Right hindlimb (tissue), 1 donor: ENCODE results near the gene HMOX1.

Source experiments
- DNase-seq: peaks from one replicate; pipeline ENCODE4 v3.0.0-alpha.2; 2018

The HMOX1 gene

GRCh38 chr22:35380537-35381423 lies at the start of gene HMOX1:
TSS of gene HMOX1 (plus strand) at chr22:35381096. CDS start at chr22:35381174, 78 bp downstream.
- peak; percentile 91 for DNase-seq

GRCh38 chr22:35332278-35332677 lies 48.6 kb upstream of the HMOX1 start:
- DNase-seq = no peak

GRCh38 chr22:35333220-35333619 lies 47.7 kb upstream of the HMOX1 start:
- DNase-seq = no peak

- no peak for DNase-seq
These were observed 46.9 kb upstream of the HMOX1 start for GRCh38 chr22:35334004-35334403.

- DNase-seq = no peak
These were observed 45.4 kb upstream of the HMOX1 start for GRCh38 chr22:35335468-35335867.

- DNase-seq = no peak
These were observed 44.7 kb upstream of the HMOX1 start for GRCh38 chr22:35335936-35336781.

GRCh38 chr22:35337932-35338331 lies 43.0 kb upstream of the HMOX1 start:
- DNase-seq = no peak

- no peak for DNase-seq
These were observed 39.6 kb upstream of the HMOX1 start for GRCh38 chr22:35341090-35341874.

GRCh38 chr22:35342390-35342789 lies 38.5 kb upstream of the HMOX1 start:
- no peak for DNase-seq

GRCh38 chr22:35343664-35344550 lies 37.0 kb upstream of the HMOX1 start:
- DNase-seq = no peak

GRCh38 chr22:35344956-35345690 lies 35.8 kb upstream of the HMOX1 start:
- DNase-seq = no peak

- DNase-seq = no peak
These were observed 34.9 kb upstream of the HMOX1 start for GRCh38 chr22:35345808-35346505.

GRCh38 chr22:35346596-35347220 lies 34.2 kb upstream of the HMOX1 start:
- no peak for DNase-seq

GRCh38 chr22:35347462-35347861 lies 33.4 kb upstream of the HMOX1 start:
- DNase-seq = no peak

GRCh38 chr22:35348026-35348590 lies 32.8 kb upstream of the HMOX1 start:
- no peak for DNase-seq

- DNase-seq = no peak
These were observed 32.2 kb upstream of the HMOX1 start for GRCh38 chr22:35348703-35349102.

- no peak for DNase-seq
These were observed 31.6 kb upstream of the HMOX1 start for GRCh38 chr22:35349368-35349703.

- peak; percentile 88 for DNase-seq
These were observed 31.0 kb upstream of the HMOX1 start for GRCh38 chr22:35349704-35350538.
